HG03558 (cell line): ENCODE measurements around the gene ABTB2.

Experiments used
- ATAC-seq: cut with Tn5 transposase; IDR thresholded peaks from one replicate; pipeline ENCODE4 v1.9.1; 2021; ENCODE audit warnings: moderate number of reproducible peaks; ENCODE audit not compliant: unreplicated experiment; ENCODE audit errors: extremely low read depth

Gene ABTB2

GRCh38 chr11:34160049-34160721, 197.6 kb downstream of the ABTB2 start:
- ATAC-seq = no peak

- no peak for ATAC-seq
Observed at GRCh38 chr11:34158661-34159060, 199.1 kb downstream of the ABTB2 start.

GRCh38 chr11:34157163-34157562, 200.6 kb downstream of the ABTB2 start:
- no peak for ATAC-seq

GRCh38 chr11:34155757-34156062, 202.1 kb downstream of the ABTB2 start:
- no peak for ATAC-seq

GRCh38 chr11:34155057-34155756, 202.6 kb downstream of the ABTB2 start:
- no peak for ATAC-seq

- ATAC-seq = no peak
Observed at GRCh38 chr11:34154059-34154875, 203.5 kb downstream of the ABTB2 start.

- no peak for ATAC-seq
Observed at GRCh38 chr11:34151916-34152845, 205.6 kb downstream of the ABTB2 start.

GRCh38 chr11:34151166-34151565, 206.6 kb downstream of the ABTB2 start:
- no peak for ATAC-seq

- ATAC-seq = no peak
Observed at GRCh38 chr11:34150494-34151151, 207.2 kb downstream of the ABTB2 start.

- no peak for ATAC-seq
Observed at GRCh38 chr11:34149786-34150185, 208.0 kb downstream of the ABTB2 start.

GRCh38 chr11:34149274-34149673, 208.5 kb downstream of the ABTB2 start:
- no peak for ATAC-seq

- ATAC-seq = no peak
Observed at GRCh38 chr11:34148504-34149165, 209.2 kb downstream of the ABTB2 start.

GRCh38 chr11:34147581-34147980, 210.2 kb downstream of the ABTB2 start:
- ATAC-seq = no peak

GRCh38 chr11:34146866-34147265, 210.9 kb downstream of the ABTB2 start:
- ATAC-seq = no peak

- ATAC-seq = no peak
Observed at GRCh38 chr11:34146411-34146810, 211.4 kb downstream of the ABTB2 start.

GRCh38 chr11:34145847-34146381, 211.9 kb downstream of the ABTB2 start:
- no peak for ATAC-seq

- no peak for ATAC-seq
Observed at GRCh38 chr11:34145073-34145472, 212.7 kb downstream of the ABTB2 start.

- no peak for ATAC-seq
Observed at GRCh38 chr11:34143048-34143447, 214.8 kb downstream of the ABTB2 start.

- ATAC-seq = no peak
Observed at GRCh38 chr11:34140149-34140548, 217.7 kb downstream of the ABTB2 start.
